Stomach smooth muscle (tissue), 2 donors: ENCODE results near the gene CAPN2.

Source experiments
- H3K27ac ChIP-seq: one replicate; pipeline ENCODE4 v1.7.0; 2013; ENCODE audit warnings: mild to moderate bottlenecking, low read length, inconsistent platforms
- H3K27me3 ChIP-seq, 2 donors: one replicate each; pipeline ENCODE4 v1.7.0; 2013; ENCODE audit warnings: low read length in 2 of 2; ENCODE audit not compliant: insufficient read depth in 2 of 2, control insufficient read depth in 1 of 2
- H3K36me3 ChIP-seq, 2 donors: one replicate each; pipeline ENCODE4 v1.7.0; 2013; ENCODE audit warnings: low read length in 2 of 2; ENCODE audit not compliant: control insufficient read depth in 2 of 2, insufficient read depth in 2 of 2
- H3K4me1 ChIP-seq: one replicate; pipeline ENCODE4 v1.7.0; 2013; ENCODE audit warnings: low read length; ENCODE audit not compliant: control insufficient read depth, insufficient read depth
- H3K4me3 ChIP-seq, 2 donors: one replicate each; pipeline ENCODE4 v1.7.0; 2013; ENCODE audit warnings: low read length in 2 of 2
- H3K9ac ChIP-seq, 2 donors: one replicate each; pipeline ENCODE4 v1.7.0; 2013; ENCODE audit warnings: low read length in 2 of 2, mild to moderate bottlenecking in 1 of 2
- H3K9me3 ChIP-seq, 2 donors: one replicate each; pipeline ENCODE4 v1.7.0; 2013; ENCODE audit warnings: low read length in 2 of 2; ENCODE audit not compliant: control insufficient read depth in 2 of 2
- donor health status: healthy.
- donor health status: Pancreatic carcinoma.

The CAPN2 gene

GRCh38 chr1:223776826-223777454 is 64.6 kb downstream of the CAPN2 start:
- H3K9me3 ChIP-seq = no peaks in the 10 kb centered on the region
- H3K4me3 ChIP-seq = no peak overlapping the region
- H3K9ac ChIP-seq = no peak overlapping the region
- H3K27me3 ChIP-seq = no peaks in the 10 kb centered on the region
- no peak overlapping the region for H3K27ac ChIP-seq
- peaks cover 47 to 51% of the 10 kb centered on the region in 2 donors for H3K36me3 ChIP-seq
- peaks cover 4% of the 10 kb centered on the region for H3K4me1 ChIP-seq

GRCh38 chr1:223780318-223780717 is 68.0 kb downstream of the CAPN2 start:
- H3K9ac ChIP-seq = no peak overlapping the region
- peaks cover 40 to 41% of the 10 kb centered on the region in 2 donors for H3K36me3 ChIP-seq
- peaks cover under 1% of the 10 kb centered on the region for H3K4me1 ChIP-seq
- no peaks in the 10 kb centered on the region for H3K27me3 ChIP-seq
- H3K9me3 ChIP-seq = no peaks in the 10 kb centered on the region
- no peak overlapping the region for H3K4me3 ChIP-seq
- no peak overlapping the region for H3K27ac ChIP-seq

- H3K27ac ChIP-seq = no peak overlapping the region
- peaks cover 35 to 37% of the 10 kb centered on the region in 2 donors for H3K36me3 ChIP-seq
- no peak overlapping the region for H3K9ac ChIP-seq
These were observed 68.6 kb downstream of the CAPN2 start for GRCh38 chr1:223780949-223781348.

GRCh38 chr1:223783676-223784075 is 71.3 kb downstream of the CAPN2 start:
- Histone ChIP-seq H3K27me3 (no peaks in the 10 kb centered on the region), H3K4me3 (no peak overlapping the region), H3K9ac (no peak overlapping the region), H3K27ac (no peak overlapping the region), H3K36me3 (peaks cover 21 to 23% of the 10 kb centered on the region in 2 donors), H3K4me1 (peaks cover 10% of the 10 kb centered on the region), H3K9me3 (no peaks in the 10 kb centered on the region)

More at GRCh38 chr1:223780949-223781348, 68.6 kb downstream of the CAPN2 start:
- H3K4me3 ChIP-seq = no peak overlapping the region
- no peaks in the 10 kb centered on the region for H3K9me3 ChIP-seq
- H3K27me3 ChIP-seq = no peaks in the 10 kb centered on the region
- H3K4me1 ChIP-seq = peaks cover 7% of the 10 kb centered on the region

- H3K9me3 ChIP-seq = no peaks in the 10 kb centered on the region
- no peak overlapping the region for H3K27ac ChIP-seq
- no peak overlapping the region for H3K9ac ChIP-seq
- H3K4me1 ChIP-seq = peaks cover 10% of the 10 kb centered on the region
- H3K36me3 ChIP-seq = peaks cover 12 to 25% of the 10 kb centered on the region in 2 donors
- no peak overlapping the region for H3K4me3 ChIP-seq
- no peaks in the 10 kb centered on the region for H3K27me3 ChIP-seq
These were observed 72.2 kb downstream of the CAPN2 start for GRCh38 chr1:223784541-223784940.

- Histone ChIP-seq H3K9me3 (no peaks in the 10 kb centered on the region), H3K36me3 (peaks cover 6 to 16% of the 10 kb centered on the region in 2 donors), H3K4me3 (peak overlapping the region in 1 of 2 donors; percentile 41), H3K4me1 (peaks cover 10% of the 10 kb centered on the region), H3K27ac (no peak overlapping the region), H3K27me3 (no peaks in the 10 kb centered on the region), H3K9ac (no peak overlapping the region)
These were observed 73.5 kb downstream of the CAPN2 start for GRCh38 chr1:223785808-223786207.

- Histone ChIP-seq H3K27me3 (no peaks in the 10 kb centered on the region), H3K36me3 (peaks cover 0 to 7% of the 10 kb centered on the region in 2 donors), H3K27ac (no peak overlapping the region), H3K4me1 (peaks cover 10% of the 10 kb centered on the region), H3K9me3 (no peaks in the 10 kb centered on the region), H3K4me3 (no peak overlapping the region), H3K9ac (no peak overlapping the region)
These were observed 76.5 kb downstream of the CAPN2 start for GRCh38 chr1:223788746-223789415.

- Histone ChIP-seq H3K4me3 (no peak overlapping the region), H3K4me1 (no peaks in the 10 kb centered on the region), H3K36me3 (peaks cover 7 to 14% of the 10 kb centered on the region in 2 donors), H3K9me3 (no peaks in the 10 kb centered on the region), H3K27ac (no peak overlapping the region), H3K27me3 (no peaks in the 10 kb centered on the region), H3K9ac (no peak overlapping the region)
These were observed 79.7 kb downstream of the CAPN2 start for GRCh38 chr1:223792046-223792445.

GRCh38 chr1:223793716-223794115 is 81.4 kb downstream of the CAPN2 start:
- H3K27me3 ChIP-seq = no peaks in the 10 kb centered on the region
- no peak overlapping the region for H3K9ac ChIP-seq
- H3K36me3 ChIP-seq = peaks cover 16 to 20% of the 10 kb centered on the region in 2 donors
- no peaks in the 10 kb centered on the region for H3K9me3 ChIP-seq
- no peak overlapping the region for H3K27ac ChIP-seq
- no peak overlapping the region for H3K4me3 ChIP-seq
- H3K4me1 ChIP-seq = no peaks in the 10 kb centered on the region

- H3K27me3 ChIP-seq = no peaks in the 10 kb centered on the region
- no peak overlapping the region for H3K9ac ChIP-seq
- no peak overlapping the region for H3K4me3 ChIP-seq
- H3K36me3 ChIP-seq = peaks cover 17 to 18% of the 10 kb centered on the region in 2 donors
- no peaks in the 10 kb centered on the region for H3K9me3 ChIP-seq
- H3K27ac ChIP-seq = no peak overlapping the region
- H3K4me1 ChIP-seq = no peaks in the 10 kb centered on the region
These were observed 82.0 kb downstream of the CAPN2 start for GRCh38 chr1:223794136-223794880.
